ENCODE results near the gene PABPN1. TPM values are rescaled to one million over a fixed set of nuclear protein-coding genes. Genes with fewer than 3 reads are reported as not detected.
"Not testable (repeated sequence)": the region's sequence is repeated elsewhere in the genome, so short reads cannot be mapped to it uniquely, and the experiment has no call there.

PABPN1 gene
- total RNA-seq, 8 experiments from 2014 or later, result 57.2 to 162 (median 91.9) TPM

- Histone ChIP-seq H3K4me3 (no peak overlapping the region), H3K27ac (no peak overlapping the region), H3K4me1 (replicated peaks in 1 of 2) (peaks cover 16 to 17% of the 10 kb centered on the region in 2 donors)
- WGBS, 10 experiments, result 90 to 100% (median 100%) methylated on average over 1 to 9 of the region's 18 CpGs; no CpG with 5 or more reads in 1 of the 10 experiments
- ATAC-seq (replicated peaks in 6 of 8), result no peak
- in situ Hi-C loops (cut with MboI; ENCODE audit: low pct_unique_long_range_greater_than_20kb in 2 of 9, low sequenced_read_pairs in 9 of 9, unreplicated experiment in 9 of 9), result loop anchor here in 6 of 9 experiments (10.0 to 25.0 kb wide), 3 partner anchors 51 to 238 kb away; partner anchors contain the start of genes THTPA (in 5 of the 6), ZFHX2 (in 5 of the 6), AP1G2 (in 4 of the 6) and CMTM5 (in 1 of the 6)
These were observed 2.7 kb downstream of the PABPN1 start for GRCh38 chr14:23323838-23324454.

GRCh38 chr14:23324455-23324846, 3.2 kb downstream of the PABPN1 start:
- 60 to 100% (median 100%) methylated on average over 1 to 2 of the region's 2 CpGs; no CpG with 5 or more reads in 6 of the 10 experiments for WGBS, 10 experiments
- H3K4me3 ChIP-seq, result no peak overlapping the region
- no peak overlapping the region for H3K27ac ChIP-seq
- H3K4me1 ChIP-seq (replicated peaks in 1 of 2), result peaks cover 16 to 17% of the 10 kb centered on the region in 2 donors
- no peak for ATAC-seq (replicated peaks in 6 of 8)
- in situ Hi-C loops (cut with MboI; ENCODE audit: low pct_unique_long_range_greater_than_20kb in 2 of 9, low sequenced_read_pairs in 9 of 9, unreplicated experiment in 9 of 9), result loop anchor here in 6 of 9 experiments (10.0 to 25.0 kb wide), 3 partner anchors 50 to 238 kb away; partner anchors contain the start of genes THTPA (in 5 of the 6), ZFHX2 (in 5 of the 6), AP1G2 (in 4 of the 6) and CMTM5 (in 1 of the 6)

DNA sequence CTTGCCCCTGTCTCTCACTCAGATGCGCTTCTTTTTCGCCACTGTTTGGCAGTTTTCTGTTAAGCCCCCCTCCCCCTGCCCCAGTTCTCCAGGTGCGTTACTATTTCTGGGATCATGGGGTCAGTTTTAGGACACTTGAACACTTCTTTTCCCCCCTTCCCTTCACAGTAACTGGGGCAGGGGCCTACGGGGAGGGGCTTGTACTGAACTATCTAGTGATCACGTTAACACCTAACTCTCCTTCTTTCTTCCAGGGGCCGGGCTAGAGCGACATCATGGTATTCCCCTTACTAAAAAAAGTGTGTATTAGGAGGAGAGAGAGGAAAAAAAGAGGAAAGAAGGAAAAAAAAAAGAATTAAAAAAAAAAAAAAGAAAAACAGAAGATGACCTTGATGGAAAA, 3.7 kb downstream of the PABPN1 start:
- H3K4me1 ChIP-seq (replicated peaks in 1 of 2), result peaks cover 13 to 14% of the 10 kb centered on the region in 2 donors
- no peak overlapping the region for H3K4me3 ChIP-seq
- 75 to 96% (median 86%) methylated on average over 3 to 7 of the region's 7 CpGs; no CpG with 5 or more reads in 4 of the 10 experiments for WGBS, 10 experiments
- no peak overlapping the region for H3K27ac ChIP-seq
- ATAC-seq (replicated peaks in 6 of 8), result no peak
- in situ Hi-C loops (cut with MboI; ENCODE audit: low pct_unique_long_range_greater_than_20kb in 2 of 9, low sequenced_read_pairs in 9 of 9, unreplicated experiment in 9 of 9), result loop anchor here in 8 of 9 experiments (10.0 to 25.0 kb wide), 4 partner anchors 50 to 237 kb away; partner anchors contain the start of genes THTPA (in 7 of the 8), ZFHX2 (in 7 of the 8), AP1G2 (in 6 of the 8) and NGDN (in 2 of the 8)

DNA sequence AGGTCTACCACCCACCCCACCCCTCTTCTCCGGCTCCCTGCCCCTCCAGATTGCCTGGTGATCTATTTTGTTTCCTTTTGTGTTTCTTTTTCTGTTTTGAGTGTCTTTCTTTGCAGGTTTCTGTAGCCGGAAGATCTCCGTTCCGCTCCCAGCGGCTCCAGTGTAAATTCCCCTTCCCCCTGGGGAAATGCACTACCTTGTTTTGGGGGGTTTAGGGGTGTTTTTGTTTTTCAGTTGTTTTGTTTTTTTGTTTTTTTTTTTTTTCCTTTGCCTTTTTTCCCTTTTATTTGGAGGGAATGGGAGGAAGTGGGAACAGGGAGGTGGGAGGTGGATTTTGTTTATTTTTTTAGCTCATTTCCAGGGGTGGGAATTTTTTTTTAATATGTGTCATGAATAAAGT, 4.5 kb downstream of the PABPN1 start:
- in situ Hi-C loops (cut with MboI; ENCODE audit: low pct_unique_long_range_greater_than_20kb in 2 of 9, low sequenced_read_pairs in 9 of 9, unreplicated experiment in 9 of 9), result loop anchor here in 5 of 9 experiments (10.0 to 25.0 kb wide), 4 partner anchors 49 to 237 kb away; partner anchors contain the start of genes THTPA (in 3 of the 5), ZFHX2 (in 3 of the 5), AP1G2 (in 2 of the 5) and NGDN (in 2 of the 5)
- H3K27ac ChIP-seq; H3K4me1 ChIP-seq (replicated peaks in 1 of 2); ATAC-seq (replicated peaks in 6 of 8); H3K4me3 ChIP-seq: not testable (repeated sequence)
- 82 to 100% (median 95%) methylated on average over 2 to 4 of the region's 5 CpGs; no CpG with 5 or more reads in 5 of the 10 experiments for WGBS, 10 experiments

DNA sequence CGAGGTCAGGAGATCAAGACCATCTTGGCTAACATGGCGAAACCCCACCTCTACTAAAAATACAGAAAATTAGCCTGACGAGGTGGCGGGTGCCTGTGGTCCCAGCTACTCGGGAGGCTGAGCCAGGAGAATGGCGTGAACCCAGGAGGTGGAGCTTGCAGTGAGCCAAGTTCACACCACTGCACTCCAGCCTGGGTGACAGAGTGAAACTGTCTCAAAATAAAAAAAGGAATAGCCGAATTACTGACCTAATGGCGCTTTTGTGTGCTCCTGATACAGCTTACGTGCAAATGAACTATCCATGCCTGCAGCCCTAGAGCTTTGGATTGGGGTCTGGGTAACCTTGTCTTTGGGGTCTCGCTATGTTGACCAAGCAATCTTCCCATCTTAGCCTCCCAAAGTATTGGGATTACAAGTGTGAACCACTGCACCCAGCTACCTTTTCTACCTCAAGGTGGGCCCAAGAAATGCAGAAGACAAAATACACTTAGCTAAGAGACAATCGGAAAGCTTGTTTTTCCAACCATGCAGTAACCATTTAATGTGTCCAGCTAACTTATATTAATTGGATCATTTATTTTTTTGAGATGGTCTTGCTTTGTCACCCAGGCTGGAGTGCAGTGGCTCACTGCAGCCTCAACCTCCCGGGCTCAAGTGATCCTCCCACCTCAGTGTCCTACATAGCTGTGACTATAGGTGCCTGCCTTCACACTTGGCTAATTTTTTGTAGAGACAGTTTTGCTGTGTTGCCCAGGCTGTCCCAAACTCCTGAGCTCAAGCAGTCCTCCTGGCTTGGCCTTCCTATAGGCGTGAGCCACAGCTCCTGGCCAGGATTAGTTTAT, 5.5 kb downstream of the PABPN1 start:
- no peak overlapping the region for H3K27ac ChIP-seq
- ATAC-seq (replicated peaks in 6 of 8), result no peak

GRCh38 chr14:23327947-23328744, 6.9 kb downstream of the PABPN1 start:
- no peak overlapping the region for H3K27ac ChIP-seq
- WGBS, 10 experiments, result 11 to 86% (median 40%) methylated on average over 1 to 4 of the region's 4 CpGs
- in situ Hi-C loops (cut with MboI; ENCODE audit: low pct_unique_long_range_greater_than_20kb in 2 of 9, low sequenced_read_pairs in 9 of 9, unreplicated experiment in 9 of 9), result loop anchor here in 5 of 9 experiments (10.0 to 25.0 kb wide), 4 partner anchors 47 to 234 kb away; partner anchors contain the start of genes THTPA (in 3 of the 5), ZFHX2 (in 3 of the 5), AP1G2 (in 2 of the 5) and NGDN (in 2 of the 5)
- peaks cover 1 to 3% of the 10 kb centered on the region in 2 donors for H3K4me1 ChIP-seq (replicated peaks in 1 of 2)
- H3K4me3 ChIP-seq, result no peak overlapping the region
- peak; percentile 54 to 83 (median 70) for ATAC-seq (replicated peaks in 6 of 8)

More for the DNA sequence above, 5.5 kb downstream of the PABPN1 start:
- in situ Hi-C loops (cut with MboI; ENCODE audit: low pct_unique_long_range_greater_than_20kb in 2 of 9, low sequenced_read_pairs in 9 of 9, unreplicated experiment in 9 of 9), result loop anchor here in 5 of 9 experiments (10.0 to 25.0 kb wide), 4 partner anchors 48 to 236 kb away; partner anchors contain the start of genes THTPA (in 3 of the 5), ZFHX2 (in 3 of the 5), AP1G2 (in 2 of the 5) and NGDN (in 2 of the 5)
- WGBS, 10 experiments, result 54 to 100% (median 85%) methylated on average over 2 to 12 of the region's 13 CpGs; no CpG with 5 or more reads in 1 of the 10 experiments
- Histone ChIP-seq H3K4me3 (no peak overlapping the region), H3K4me1 (replicated peaks in 1 of 2) (peaks cover 7 to 8% of the 10 kb centered on the region in 2 donors)

- Histone ChIP-seq H3K4me1 (replicated peaks in 1 of 2) (no peaks in the 10 kb centered on the region), H3K27ac (no peak overlapping the region), H3K4me3 (no peak overlapping the region)
- no peak for ATAC-seq (replicated peaks in 6 of 8)
- 40 to 93% (median 68%) methylated on average over 1 to 5 of the region's 5 CpGs; no CpG with 5 or more reads in 1 of the 10 experiments for WGBS, 10 experiments
- in situ Hi-C loops (cut with MboI; ENCODE audit: low pct_unique_long_range_greater_than_20kb in 2 of 9, low sequenced_read_pairs in 9 of 9, unreplicated experiment in 9 of 9), result loop anchor here in 5 of 9 experiments (10.0 to 25.0 kb wide), 4 partner anchors 119 to 227 kb away; partner anchors contain the start of genes NGDN (in 3 of the 5), AP1G2 (in 2 of the 5), THTPA (in 2 of the 5) and ZFHX2 (in 2 of the 5)
These were observed 14.4 kb downstream of the PABPN1 start for GRCh38 chr14:23335623-23336022.

DNA sequence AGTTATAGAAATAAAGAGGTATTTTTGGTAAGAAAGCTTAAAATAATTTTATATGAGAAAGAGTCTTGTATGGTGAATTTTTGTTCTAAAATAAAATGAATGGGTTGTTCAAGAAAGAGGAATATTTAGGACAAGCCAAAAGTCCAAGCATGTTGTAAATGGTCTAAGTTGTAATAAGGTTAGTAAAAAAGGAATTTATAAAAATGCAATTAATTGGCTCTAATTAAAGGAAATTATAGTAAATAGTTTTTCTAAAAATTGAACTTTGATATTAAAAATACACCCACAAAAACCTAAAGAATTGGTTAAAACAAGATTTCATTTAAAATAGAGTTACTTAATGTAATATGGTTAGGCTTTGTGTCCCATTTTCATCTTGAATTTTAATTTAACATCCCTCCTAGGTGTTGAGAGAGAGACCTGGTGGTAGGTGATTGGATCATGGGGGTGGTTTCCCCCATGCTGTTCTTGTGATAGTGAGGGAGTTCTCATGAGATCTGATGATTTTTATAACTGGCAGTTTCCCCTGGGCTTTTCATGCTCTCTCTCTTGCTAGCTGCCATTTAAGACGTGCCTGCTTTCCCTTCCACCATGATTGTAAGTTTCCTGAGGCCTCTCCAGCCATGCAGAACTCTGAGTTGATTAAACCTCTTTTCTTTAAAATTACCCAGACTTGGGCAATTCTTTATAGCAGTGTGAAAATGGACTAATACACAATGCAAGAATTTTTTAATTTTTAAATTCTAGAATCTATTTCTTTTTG, 18.4 kb downstream of the PABPN1 start:
- Histone ChIP-seq H3K4me3 (no peak overlapping the region), H3K4me1 (replicated peaks in 1 of 2) (no peaks in the 10 kb centered on the region), H3K27ac (no peak overlapping the region)
- in situ Hi-C loops (cut with MboI; ENCODE audit: low pct_unique_long_range_greater_than_20kb in 2 of 9, low sequenced_read_pairs in 9 of 9, unreplicated experiment in 9 of 9), result loop anchor here in 5 of 9 experiments (10.0 to 25.0 kb wide), 4 partner anchors 115 to 223 kb away; partner anchors contain the start of genes NGDN (in 3 of the 5), AP1G2 (in 2 of the 5), THTPA (in 2 of the 5) and ZFHX2 (in 2 of the 5)
- no peak for ATAC-seq (replicated peaks in 6 of 8)
- 0 to 78% (median 66%) methylated on average over 1 of the region's 1 CpG; no CpG with 5 or more reads in 4 of the 10 experiments for WGBS, 10 experiments

GRCh38 chr14:23344481-23344880, 23.2 kb downstream of the PABPN1 start:
- in situ Hi-C loops (cut with MboI; ENCODE audit: low pct_unique_long_range_greater_than_20kb in 2 of 9, low sequenced_read_pairs in 9 of 9, unreplicated experiment in 9 of 9), result loop anchor here in 4 of 9 experiments (25.0 kb wide), 2 partner anchors 118 to 218 kb away; partner anchors contain the start of genes AP1G2 (in 2 of the 4), NGDN (in 2 of the 4), THTPA (in 2 of the 4) and ZFHX2 (in 2 of the 4)
- ATAC-seq (replicated peaks in 6 of 8), result no peak
- 17 to 100% (median 38%) methylated on average over 1 to 3 of the region's 3 CpGs; no CpG with 5 or more reads in 2 of the 10 experiments for WGBS, 10 experiments

DNA sequence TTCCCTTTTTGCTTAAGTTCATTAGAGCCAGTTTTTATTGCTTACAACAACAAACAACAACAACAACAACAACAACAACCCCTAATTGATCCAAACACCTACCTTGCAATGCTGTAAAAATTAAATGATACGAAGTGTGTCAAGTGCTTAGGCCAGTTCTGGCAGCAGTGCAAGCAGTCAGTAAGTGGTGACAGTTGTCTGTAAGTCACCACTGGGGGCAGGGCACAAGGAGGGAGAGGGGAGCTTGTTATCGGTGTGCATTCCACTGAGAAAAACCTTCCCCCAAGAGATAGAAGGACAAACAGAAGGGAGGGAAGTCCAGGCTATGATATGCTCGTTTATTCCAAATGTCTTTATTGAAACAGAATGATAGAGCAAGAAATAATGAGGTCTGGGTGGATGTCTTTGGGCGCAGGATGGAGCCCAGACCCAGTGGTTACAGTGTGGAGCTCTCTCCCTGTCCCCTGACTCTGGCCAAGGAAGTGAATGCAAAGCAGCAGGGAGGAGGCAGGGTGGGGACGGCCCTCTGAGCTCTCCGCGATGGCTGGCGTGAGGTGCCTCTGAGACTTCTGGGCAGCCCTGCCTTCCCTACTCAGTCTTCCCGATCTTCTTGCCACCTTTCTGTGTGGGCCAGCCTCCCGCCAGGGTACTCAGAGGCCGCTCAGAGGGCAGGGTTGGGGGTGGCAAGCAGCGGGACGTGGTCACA, 24.9 kb downstream of the PABPN1 start:
- WGBS, 10 experiments, result 45 to 100% (median 67%) methylated on average over 1 to 8 of the region's 13 CpGs; no CpG with 5 or more reads in 1 of the 10 experiments
- Histone ChIP-seq H3K27ac (no peak overlapping the region), H3K4me1 (replicated peaks in 1 of 2) (peaks cover 0 to 9% of the 10 kb centered on the region in 2 donors), H3K4me3 (no peak overlapping the region)
- ATAC-seq (replicated peaks in 6 of 8), result peak in 5 of 8 experiments; percentile 44 to 80 (median 66)
- in situ Hi-C loops (cut with MboI; ENCODE audit: low pct_unique_long_range_greater_than_20kb in 2 of 9, low sequenced_read_pairs in 9 of 9, unreplicated experiment in 9 of 9), result loop anchor here in 4 of 9 experiments (25.0 kb wide), 2 partner anchors 116 to 216 kb away; partner anchors contain the start of genes AP1G2 (in 2 of the 4), NGDN (in 2 of the 4), THTPA (in 2 of the 4) and ZFHX2 (in 2 of the 4)

More at GRCh38 chr14:23344481-23344880, 23.2 kb downstream of the PABPN1 start:
- H3K4me3 ChIP-seq, result no peak overlapping the region
- no peak overlapping the region for H3K27ac ChIP-seq
- peaks cover 0 to 6% of the 10 kb centered on the region in 2 donors for H3K4me1 ChIP-seq (replicated peaks in 1 of 2)
